NCI-H1694 (cell line): ENCODE results near the gene BICC1.

ENCODE experiments used
- DNase-seq: peaks from one replicate; lab custom pipeline; 2025; lab: John Stamatoyannopoulos, UW

The BICC1 gene

DNA sequence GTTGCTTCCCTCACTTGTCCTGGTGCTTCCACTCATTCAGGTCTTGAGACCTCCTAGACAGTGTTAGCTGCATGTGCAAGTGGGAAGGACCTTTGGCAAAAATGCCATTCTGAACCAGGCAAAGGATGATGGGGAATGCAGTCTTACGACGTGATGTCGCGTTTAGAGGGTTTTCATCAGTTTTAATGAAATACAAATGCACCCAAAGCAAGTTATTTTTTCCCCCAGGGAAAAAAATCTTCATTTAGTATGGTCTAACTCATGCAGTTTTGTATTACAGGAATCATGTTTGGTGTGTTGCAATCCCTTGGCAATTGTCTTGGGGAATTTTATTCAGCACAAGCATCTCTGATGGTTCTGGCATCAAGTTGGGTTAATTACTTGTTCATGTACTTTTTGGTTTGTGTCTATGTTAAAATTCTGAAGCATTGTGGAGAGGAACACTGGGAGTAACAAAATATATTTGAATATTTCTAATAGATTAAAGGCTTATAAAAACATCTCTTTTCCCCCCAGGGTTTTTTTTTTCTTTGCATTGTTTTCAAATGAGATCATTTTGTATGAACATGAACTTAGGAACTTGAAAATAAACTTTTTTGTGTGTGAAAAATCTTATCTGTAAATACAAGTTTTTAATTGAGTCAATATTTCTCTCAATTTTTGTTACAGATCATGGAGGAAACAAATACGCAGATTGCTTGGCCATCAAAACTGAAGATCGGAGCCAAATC is 188.9 kb downstream of the BICC1 start:
- DNase-seq = no peak

DNA sequence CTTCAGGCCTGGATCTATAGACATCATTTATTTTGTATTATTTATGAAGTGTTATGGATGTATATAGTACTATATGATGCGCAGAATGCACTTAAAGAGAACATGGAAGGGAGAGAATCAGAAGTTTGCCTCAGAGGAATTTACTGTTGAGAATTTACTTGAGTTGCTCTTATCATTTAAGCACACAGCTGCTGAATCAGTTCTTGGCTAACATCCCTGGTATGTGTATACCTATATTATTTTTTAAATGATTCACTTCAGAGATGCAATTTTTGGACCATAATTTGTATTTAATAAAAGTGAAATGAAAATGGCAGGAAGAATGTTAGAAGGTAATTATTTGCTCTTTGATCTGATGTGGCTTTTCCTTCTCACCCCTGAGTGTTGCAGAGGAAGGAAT is 191.6 kb downstream of the BICC1 start:
- no peak for DNase-seq

DNA sequence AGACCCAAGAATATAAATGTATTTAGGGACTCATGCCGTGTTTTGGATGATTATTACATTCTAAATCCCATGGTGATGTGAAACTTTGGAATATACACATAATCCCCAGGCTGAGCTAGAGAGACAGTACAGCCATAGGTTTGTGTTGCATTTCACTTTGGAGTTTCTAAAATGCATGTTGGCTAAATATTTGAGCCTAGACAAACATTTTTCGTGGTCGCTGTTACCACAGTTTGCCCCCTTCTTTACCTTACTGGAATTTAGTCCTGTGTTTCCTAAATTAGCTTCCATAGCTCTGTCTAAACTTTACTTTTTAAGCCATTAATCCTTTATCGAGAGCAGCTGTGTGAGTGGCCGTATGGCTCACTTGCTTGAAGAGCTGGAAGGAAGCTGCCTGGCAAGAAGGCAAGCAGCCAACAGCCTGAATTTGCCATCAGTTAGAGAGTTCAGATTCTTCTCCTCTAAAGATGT is 192.0 kb downstream of the BICC1 start:
- DNase-seq = no peak

DNA sequence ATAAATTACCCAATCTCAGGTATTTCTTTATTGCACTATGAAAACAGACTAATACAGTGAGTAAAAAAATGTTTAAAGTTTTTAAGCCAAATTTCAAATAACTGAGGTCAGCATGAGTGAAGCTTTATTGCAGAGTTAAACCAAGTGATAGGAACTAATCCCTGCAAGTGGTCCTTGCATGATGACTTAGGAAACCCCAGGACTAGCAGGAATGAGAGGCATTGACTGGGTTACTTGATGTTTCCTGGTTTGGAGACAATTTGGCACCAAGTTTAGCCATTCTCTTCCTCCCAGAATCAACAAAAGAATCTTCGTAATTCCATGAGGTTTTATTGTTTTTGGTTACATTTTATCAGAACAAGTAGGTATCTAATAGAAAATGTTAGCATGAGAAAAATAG is 194.2 kb downstream of the BICC1 start:
- DNase-seq = no peak

DNA sequence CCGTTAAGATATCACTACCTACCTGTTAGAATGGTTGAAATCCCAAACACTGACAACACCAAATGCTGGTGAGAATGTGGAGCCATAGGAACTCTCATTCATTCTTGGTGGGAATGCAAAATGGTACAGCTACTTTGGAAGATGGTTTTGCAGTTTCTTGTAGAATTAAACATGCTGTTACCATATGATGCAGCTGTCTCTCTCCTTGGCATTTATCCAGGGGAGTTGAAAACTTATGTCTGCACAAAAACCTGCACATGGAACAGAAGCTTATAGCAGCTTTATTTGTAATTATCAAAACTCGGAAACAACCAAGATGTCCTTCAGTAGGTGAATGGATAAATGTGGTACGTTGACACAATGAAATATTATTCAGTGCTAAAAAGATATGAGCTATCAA is 199.5 kb downstream of the BICC1 start:
- no peak for DNase-seq

DNA sequence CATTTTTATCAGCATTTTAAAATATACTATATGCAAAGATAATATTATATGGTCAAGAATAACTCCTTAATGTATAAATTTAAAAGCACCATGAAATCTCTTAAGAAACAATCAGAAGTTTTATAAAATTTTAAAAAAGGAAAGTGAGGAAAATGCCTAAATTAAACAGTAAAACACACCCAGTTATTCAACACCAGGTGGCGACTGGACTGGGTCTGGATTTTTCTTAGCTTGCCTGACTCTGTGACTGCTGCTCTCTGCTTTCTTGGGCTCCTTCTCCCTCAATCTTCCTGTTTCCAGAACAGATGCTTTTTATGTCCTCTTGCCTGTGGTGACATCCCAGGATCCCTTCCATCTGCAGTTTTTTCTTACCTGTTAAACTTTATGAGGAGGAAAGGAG is 200.3 kb downstream of the BICC1 start:
- DNase-seq = no peak

DNA sequence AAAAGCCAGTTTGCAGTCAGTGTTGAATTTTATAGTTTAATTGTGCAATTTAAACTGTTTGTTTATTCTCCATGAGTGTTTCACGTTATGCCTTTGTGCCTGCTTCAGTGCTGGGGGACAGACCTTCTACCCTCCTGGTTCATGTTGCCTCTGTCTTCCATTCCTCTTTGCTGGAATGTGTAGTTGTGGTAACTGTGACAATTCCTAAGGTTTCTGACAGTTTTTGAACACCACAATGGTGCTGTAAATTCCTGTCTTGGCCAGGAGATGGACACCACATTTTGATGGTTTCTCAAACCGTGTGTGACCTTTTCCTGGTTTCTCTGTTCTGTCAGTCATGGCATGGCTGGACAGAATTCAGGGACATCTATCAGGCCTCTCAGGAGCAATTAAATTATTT is 201.7 kb downstream of the BICC1 start:
- DNase-seq = no peak

DNA sequence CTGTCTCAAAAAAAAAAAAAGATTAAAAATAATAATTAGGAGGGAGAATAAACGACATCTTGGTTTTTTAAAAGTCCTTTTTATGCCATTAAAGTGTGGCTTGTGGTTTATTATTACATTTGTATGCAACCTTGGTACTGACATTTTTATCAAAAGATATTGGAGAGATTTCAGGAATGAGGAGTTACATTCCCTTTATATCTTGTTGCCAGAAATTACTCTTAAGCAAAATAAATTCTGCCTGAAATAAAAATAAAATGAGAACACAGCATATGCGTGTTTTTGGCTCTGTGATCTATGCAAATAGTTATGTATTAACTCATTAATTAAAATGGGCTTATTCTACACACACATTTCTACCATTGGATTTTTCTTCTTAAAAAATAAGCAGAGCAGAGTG is 202.4 kb downstream of the BICC1 start:
- no peak for DNase-seq

DNA sequence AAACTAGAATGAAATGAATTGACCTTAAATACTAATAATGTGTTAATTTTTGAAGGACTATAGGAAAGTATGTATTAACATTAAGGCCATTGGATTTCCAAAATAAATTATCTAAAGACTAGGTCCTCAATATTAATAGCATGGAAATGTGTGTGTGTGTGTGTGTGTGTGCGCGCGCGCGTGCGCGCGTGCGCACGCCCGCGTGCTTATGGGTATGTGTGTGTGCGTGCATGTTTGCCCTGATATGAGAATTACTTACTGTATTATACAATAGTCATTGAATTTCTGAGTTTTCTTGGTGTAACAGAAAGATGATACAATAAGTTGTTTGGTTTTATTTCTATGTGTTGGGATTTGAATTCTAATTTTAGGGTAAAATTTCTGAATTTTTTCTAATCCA is 205.9 kb downstream of the BICC1 start:
- no peak for DNase-seq

DNA sequence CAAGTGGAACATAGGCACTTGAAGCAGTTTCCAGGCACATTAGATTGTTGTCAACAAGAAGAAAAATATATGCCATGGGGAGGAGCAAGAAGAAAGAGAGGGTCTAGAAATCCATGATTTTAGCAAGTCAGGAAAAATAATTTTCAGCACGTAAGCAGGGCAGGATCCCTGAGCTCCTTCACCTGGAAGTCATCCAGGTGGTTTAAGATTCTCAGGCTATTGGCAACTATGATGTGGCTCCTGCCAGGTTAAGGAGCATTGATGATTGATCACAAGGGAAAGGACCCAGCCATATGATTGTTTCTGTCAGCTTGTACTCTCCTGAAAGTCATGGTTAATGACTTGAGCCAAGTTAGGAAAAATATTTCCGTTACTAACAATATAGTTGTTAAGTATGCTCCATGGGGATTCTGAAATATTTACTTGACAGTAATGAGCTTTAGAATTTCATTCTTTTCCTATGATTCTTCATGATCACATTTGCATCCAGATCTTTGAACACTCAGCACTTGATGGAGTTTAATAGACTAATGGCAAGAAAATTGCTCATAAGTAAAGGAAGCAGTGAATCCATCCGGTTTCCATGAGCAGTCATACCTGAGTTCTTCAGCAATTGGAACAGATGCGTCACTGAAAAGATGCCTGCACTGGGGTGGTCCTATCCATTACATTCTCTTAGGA is 209.1 kb downstream of the BICC1 start:
- no peak for DNase-seq

DNA sequence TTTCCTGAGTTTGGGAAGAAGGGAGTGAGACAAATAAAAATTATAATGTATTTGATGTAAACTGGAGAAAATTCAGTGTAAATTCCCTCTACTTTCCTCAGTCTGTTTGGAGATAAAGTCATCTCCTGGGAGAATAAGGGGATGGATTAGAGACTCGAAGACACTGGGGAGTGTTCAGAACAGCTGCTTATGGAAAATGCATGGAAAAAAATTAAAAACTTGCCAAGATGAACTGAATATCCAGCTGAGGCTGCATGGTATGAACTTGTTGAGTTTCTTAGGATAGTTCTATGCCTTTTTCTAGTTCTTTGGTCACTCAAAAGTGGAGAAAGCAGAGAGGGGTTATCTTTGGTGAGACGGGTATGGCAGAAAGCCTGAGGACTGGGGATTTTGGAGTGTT is 210.5 kb downstream of the BICC1 start:
- no peak for DNase-seq

DNA sequence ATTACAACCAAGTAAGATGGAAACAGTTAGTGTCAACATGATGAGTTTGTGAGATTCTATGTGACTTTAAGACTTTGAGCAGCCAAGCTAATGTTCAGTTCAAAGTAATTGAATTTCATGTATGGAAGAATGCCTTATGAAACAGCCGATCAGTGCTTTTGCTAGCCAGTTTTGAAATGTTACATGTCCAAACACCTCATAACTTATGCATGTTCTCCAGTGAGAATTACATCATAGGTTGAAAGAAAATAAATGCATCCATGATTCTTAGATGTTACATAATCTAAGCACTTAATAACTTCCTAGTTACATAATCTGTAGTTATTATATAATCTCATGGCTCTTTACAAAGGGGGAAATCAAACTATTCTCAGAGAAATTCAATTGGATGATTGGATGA is 211.3 kb downstream of the BICC1 start:
- no peak for DNase-seq

DNA sequence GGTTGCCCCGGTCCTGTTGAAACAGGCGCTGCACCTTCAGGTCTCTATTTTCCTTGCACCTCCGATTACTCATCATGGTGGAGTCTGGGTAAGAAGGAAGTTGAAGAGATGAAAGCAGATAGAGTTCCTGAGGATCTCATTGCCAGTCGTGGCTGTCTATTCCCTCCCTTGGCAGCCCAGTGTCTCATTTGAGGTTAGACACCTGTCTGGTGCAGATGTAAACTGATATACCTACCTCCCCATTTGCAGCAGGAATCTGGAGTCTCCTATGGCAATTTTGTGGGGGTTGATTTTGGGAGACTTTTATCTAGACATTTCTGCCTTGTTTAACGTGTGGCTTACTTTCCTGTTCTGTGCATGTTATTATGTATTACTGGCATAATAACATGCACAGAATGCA is 212.1 kb downstream of the BICC1 start:
- no peak for DNase-seq

DNA sequence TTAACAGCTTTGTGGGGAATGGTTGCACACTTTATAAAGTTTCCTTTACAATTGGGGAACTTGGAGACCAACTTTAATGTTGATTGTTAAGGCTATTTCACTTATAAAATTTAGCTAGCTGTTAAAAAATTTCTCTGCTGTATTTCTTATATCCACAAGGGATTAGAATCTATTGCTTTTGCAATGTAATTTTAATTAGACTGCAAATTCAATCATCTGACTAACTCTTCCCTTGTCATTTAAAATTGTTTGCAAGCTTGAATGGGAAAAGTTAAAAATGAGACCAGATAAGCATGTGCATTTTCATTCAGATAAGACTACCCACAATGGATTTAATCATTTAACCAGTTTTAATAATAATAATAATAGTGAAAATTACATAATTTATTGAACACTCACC is 213.2 kb downstream of the BICC1 start:
- DNase-seq = no peak

DNA sequence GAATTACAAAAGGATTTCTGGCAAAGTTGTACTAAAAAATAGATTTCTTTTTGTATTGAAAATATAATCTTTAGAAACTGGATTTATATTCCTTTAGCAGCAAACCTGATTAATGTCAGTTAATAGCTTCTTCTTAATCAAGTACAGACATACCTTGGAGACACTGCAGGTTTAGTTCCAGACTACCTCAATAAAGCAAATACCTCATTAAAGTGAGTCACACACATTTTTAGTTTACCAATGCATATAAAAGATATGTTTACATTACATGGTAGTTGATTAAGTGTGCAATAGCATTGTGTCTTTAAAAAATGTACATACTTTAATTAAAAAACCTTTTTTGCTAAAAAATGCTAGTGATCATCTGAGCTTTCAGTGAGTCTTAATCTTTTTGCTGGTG is 215.0 kb downstream of the BICC1 start:
- DNase-seq = no peak

DNA sequence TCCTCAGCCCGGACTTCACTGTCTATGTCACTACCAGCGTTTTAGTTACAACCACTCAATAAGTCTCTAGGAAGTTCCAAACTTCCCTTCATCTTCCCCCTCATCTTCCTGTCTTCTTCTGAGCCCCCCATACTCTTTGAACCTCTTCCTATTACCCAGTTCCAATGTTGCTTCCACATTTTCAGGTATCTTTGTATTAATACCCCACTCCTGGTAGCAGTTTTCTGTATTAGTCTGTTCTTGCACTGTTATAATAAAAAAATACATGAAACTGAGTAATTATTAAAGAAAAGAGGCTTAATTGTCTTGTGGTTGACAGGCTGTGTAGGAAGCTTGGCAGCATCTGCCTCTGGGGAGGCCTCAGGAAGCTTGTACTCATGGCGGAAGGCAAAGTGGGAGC is 218.6 kb downstream of the BICC1 start:
- no peak for DNase-seq

DNA sequence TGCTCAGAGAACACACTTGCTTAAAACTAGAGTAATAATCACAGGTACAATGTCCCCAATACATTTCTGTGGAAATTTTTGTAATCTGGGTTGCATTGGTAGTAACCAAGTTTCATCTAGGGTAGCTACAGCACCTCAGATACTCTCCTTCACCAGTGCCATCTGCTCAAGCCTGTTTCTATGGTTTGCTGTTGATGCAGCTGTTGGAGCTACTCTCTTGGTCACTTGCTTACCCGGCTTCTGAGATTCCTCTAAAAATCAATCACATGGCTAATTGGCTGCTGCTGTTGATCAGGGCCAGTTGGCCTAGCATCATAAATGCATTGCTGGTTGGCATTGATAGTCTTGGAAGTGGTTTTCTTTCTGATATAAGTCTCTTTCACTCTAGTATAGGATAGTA is 220.8 kb downstream of the BICC1 start:
- DNase-seq = no peak

DNA sequence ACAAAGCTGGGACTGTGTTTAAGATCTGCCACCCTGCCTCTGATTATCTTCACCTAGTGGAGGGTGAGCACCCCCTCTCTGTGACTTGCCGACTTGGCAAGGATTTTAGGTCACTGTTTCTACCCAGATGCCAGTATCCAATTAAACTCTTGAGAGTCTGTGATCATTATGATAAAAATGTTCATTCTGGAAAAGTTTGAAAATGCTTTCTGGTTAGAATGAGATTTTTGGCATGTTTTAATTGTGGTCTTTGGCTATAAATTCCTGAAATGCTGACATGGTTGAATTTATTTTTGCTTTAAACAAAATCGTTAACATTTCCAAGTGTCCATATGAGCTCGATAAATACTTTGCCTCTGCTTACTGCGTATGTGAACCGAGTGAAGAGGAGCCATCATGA is 221.4 kb downstream of the BICC1 start:
- no peak for DNase-seq

DNA sequence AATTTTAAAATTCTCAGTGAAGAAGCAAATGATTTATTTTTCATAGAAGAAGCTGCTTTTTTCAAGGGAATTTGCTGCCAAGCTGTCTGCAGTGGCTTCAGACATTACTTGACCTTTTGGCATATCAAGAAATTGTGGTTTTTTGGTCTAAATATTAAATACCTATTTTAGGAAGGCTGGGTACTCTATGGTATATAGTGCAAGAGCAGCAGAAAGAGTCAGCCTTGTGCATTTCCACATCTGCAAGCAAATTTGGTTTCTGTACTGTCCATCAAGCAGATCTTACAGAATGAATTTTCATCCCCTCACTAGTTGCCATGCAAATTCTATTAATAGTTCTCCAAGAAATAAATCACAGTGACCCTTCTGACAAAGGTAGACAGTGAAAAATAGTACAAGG is 222.0 kb downstream of the BICC1 start:
- no peak for DNase-seq

DNA sequence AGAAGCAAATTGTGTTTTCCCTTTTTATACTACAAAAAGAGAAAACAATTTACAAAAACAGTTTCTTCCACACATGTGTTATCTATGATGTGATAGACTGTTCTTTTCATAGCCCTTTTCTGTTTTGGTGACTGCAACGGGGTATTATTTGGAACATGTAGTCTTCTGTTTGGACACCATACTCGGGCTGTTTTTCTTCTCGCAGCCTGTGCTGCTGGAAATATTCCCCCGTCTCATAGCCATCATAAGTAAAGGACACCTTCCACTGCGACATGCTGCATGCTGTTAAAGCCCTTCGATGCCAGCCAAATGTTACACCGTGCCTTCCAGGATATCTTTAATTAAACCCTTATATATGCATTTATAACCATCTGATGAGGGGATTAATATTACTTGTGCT is 222.4 kb downstream of the BICC1 start:
- DNase-seq = no peak

DNA sequence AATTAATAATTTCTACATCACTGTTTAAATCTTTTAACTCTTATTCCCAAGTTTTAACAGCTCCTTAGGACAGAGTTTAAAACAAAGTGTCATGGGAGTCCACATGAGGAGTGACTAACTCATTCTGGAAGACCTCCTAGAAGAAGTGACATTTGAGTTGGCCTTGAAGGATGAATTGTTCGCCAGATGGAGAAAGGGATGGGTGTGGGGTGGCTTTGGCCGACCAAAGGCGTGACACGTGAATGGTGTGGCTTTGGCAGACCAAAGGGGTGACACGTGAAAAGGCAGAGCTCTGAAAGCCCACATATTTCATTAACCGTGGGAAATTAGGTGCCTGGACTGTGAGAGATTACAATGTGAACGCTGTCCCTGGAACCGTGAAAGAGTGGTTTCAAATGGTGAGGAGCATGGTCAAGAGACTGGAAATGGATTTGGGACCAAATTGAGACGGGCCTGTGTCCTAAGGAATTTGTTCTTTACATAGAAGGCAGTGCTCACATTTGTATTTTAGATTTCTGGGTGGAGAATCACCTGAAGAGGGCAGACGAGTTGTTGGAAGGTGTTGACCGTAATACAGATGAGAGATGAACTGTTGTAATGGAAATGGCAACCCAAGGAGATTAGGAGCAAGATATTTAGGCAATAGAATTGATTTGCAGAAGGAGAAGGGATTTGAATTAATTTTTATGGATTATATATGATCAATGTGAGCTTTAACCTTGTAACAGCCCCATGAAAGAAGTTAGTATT is 228.1 kb downstream of the BICC1 start:
- DNase-seq = no peak

DNA sequence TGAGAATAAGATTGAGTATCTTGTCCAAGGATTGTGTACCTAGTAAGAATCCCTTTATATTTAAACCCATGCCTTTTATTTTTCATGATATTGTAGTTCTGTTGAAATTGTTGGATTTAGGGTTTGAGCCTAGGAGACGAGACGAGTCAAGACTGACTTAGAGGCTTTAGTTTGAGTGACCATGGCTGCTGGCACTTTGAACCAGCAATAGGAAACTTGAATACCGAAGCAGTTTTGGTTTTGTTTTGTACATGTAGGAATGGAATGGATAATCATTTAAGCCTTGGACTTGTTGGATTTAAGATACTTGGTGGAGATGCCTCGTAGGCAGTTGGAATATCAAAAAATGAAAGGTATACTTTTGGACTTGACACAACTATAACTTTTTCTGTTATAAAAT is 229.0 kb downstream of the BICC1 start:
- no peak for DNase-seq

DNA sequence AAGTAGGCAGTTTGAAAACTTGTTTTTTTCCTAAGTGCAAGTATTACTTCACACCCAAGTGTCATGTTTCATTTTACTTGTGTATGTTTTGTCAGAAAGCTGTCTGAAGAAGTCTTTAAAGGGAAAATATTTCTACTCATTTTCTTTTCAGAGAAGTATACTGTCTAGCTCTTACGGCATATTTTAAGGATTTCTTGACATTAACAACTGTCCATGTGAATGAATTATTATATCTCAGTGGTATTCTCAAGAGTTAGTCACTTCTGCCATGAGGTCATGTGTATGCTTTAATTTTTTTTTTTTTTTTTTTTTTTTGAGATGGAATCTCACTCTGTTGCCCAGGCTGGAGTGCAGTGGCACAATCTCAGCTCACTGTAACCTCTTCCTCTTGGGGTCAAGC is 229.5 kb downstream of the BICC1 start:
- DNase-seq = no peak
